H1 (cell line): ENCODE results near the gene ISCA2.

ENCODE experiments used
- BRCA1 ChIP-seq: IDR thresholded peaks from 2 replicates; pipeline ENCODE4 v1.6.1; 2012; ENCODE audit warnings: low read depth, low read length, improper control_type of control experiment
- CHD2 ChIP-seq: IDR thresholded peaks from 2 replicates; pipeline ENCODE4 v1.6.1; 2012; ENCODE audit warnings: low read length, improper control_type of control experiment
- CTBP2 ChIP-seq: IDR thresholded peaks from 2 replicates; pipeline ENCODE4 v1.7.0; 2011; ENCODE audit warnings: borderline replicate concordance, mild to moderate bottlenecking, moderate library complexity, mixed read lengths, low read length; ENCODE audit not compliant: insufficient read depth, insufficient read length
- EP300 ChIP-seq, 2 experiments: IDR thresholded peaks; 1 replicate in 1 of 2; 2 replicates in 1 of 2; pipeline ENCODE4 v1.6.1; 2011 to 2012; ENCODE audit warnings: low read depth in 2 of 2, low read length in 2 of 2, mild to moderate bottlenecking in 2 of 2, borderline replicate concordance in 1 of 2, inconsistent platforms in 1 of 2, moderate library complexity in 1 of 2
- EZH2 ChIP-seq: fragments of 200-600 bp; sonication (generic); IDR thresholded peaks from 2 replicates; pipeline ENCODE4 v1.7.1; 2012; ENCODE audit warnings: low read depth, mild to moderate bottlenecking, moderate library complexity, low read length, inconsistent platforms; ENCODE audit not compliant: severe bottlenecking
- JUND ChIP-seq: IDR thresholded peaks from 2 replicates; pipeline ENCODE4 v1.6.1; 2011; ENCODE audit warnings: mild to moderate bottlenecking, improper control_type of control experiment, low read length
- NRF1 ChIP-seq: IDR thresholded peaks from 2 replicates; pipeline ENCODE4 v1.6.1; 2011; ENCODE audit warnings: mild to moderate bottlenecking, low read depth, low read length, improper control_type of control experiment
- POLR2A ChIP-seq, 2 experiments: IDR thresholded peaks; 1 replicate in 1 of 2; 2 replicates in 1 of 2; pipeline ENCODE4 v1.6.1; 2011; ENCODE audit warnings: low read depth in 2 of 2, low read length in 2 of 2, mild to moderate bottlenecking in 2 of 2; ENCODE audit errors: control extremely low read depth in 1 of 2
- SIRT6 ChIP-seq: IDR thresholded peaks from one replicate; pipeline ENCODE4 v1.7.1; 2012; ENCODE audit warnings: low read length, inconsistent platforms
- SP1 ChIP-seq: IDR thresholded peaks from 2 replicates; pipeline ENCODE4 v1.6.1; 2011; ENCODE audit warnings: low read depth, low read length
- TCF12 ChIP-seq: IDR thresholded peaks from 2 replicates; pipeline ENCODE4 v1.6.1; 2011; ENCODE audit warnings: low read depth, mild to moderate bottlenecking, low read length
- ZNF274 ChIP-seq: IDR thresholded peaks from 2 replicates; pipeline ENCODE4 v1.7.0; 2012; ENCODE audit warnings: low read length, borderline replicate concordance; ENCODE audit errors: extremely low read depth
- TF ChIP-seq, protein P1 (sequence below), 3 experiments: IDR thresholded peaks; 1 replicate in 2 of 3; 2 replicates in 1 of 3; pipeline versions ENCODE4 v1.5.1 to v1.6.1; 2011; ENCODE audit warnings: low read length in 3 of 3, mild to moderate bottlenecking in 3 of 3, inconsistent platforms in 2 of 3, low read depth in 1 of 3, moderate library complexity in 1 of 3; ENCODE audit not compliant: insufficient read depth in 1 of 3; ENCODE audit errors: control extremely low read depth in 1 of 3

DNA sequence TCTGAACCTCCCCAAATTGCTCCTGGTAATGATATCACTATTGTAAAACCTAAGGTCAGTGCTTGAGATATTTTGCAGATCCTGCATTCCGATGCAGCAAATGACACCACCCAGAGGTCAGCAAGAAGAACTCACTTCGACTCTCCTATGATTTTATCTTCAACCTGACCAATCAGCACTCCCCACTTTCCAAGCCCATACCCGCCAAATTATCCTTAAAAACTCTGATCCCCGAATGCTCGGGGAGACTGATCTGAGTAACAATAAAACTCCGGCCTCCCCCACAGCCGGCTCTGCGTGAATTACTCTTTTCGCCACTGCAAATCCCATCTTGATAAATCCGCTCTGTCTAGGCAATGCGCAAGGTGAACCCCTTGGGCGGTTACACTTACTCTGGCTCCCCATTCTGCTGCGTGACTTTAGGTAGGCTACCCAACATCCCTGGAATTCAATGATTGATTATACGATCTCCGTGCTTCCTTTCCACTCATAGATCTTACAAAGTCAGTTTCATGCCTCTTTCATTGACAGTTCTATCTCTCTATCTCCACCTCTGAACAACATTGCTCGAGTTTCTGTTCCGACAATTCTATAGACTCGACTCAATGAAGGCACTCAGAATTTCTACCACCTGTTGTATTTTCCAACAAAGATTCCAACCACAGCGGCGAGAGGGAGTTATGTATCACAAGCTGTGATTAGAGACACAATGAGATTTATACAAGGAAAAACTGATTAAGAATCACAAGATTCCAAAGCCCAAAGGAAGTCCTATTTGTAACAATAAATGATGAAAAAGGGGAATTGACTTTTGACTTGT is 1.4 kb upstream of the ISCA2 start:
- TF ChIP-seq TCF12, result no peak
- TF ChIP-seq SP1, result no peak
- TF ChIP-seq, protein P1, sequence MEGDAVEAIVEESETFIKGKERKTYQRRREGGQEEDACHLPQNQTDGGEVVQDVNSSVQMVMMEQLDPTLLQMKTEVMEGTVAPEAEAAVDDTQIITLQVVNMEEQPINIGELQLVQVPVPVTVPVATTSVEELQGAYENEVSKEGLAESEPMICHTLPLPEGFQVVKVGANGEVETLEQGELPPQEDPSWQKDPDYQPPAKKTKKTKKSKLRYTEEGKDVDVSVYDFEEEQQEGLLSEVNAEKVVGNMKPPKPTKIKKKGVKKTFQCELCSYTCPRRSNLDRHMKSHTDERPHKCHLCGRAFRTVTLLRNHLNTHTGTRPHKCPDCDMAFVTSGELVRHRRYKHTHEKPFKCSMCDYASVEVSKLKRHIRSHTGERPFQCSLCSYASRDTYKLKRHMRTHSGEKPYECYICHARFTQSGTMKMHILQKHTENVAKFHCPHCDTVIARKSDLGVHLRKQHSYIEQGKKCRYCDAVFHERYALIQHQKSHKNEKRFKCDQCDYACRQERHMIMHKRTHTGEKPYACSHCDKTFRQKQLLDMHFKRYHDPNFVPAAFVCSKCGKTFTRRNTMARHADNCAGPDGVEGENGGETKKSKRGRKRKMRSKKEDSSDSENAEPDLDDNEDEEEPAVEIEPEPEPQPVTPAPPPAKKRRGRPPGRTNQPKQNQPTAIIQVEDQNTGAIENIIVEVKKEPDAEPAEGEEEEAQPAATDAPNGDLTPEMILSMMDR (IDR thresholded peaks at IDR 0.05; ENCODE audit: control extremely low read depth in 1 of 3, insufficient read depth in 1 of 3, low read depth in 1 of 3, low read length in 3 of 3), result peak in 1 of 3 experiments; percentile 30; a peak in 2 of 4 replicates
- no peak for TF ChIP-seq EP300 (IDR thresholded peaks at IDR 0.05; ENCODE audit: borderline replicate concordance in 1 of 2, low read depth in 2 of 2, low read length in 2 of 2)
- no peak for TF ChIP-seq BRCA1
- TF ChIP-seq CTBP2, result no peak
- no peak for TF ChIP-seq NRF1
- TF ChIP-seq ZNF274, result no peak
- TF ChIP-seq SIRT6, result no peak
- TF ChIP-seq EZH2, result no peak
- TF ChIP-seq JUND, result no peak
- no peak for TF ChIP-seq POLR2A (IDR thresholded peaks at IDR 0.05; ENCODE audit: control extremely low read depth in 1 of 2, low read depth in 2 of 2, low read length in 2 of 2)
- TF ChIP-seq CHD2, result no peak
